Breast epithelium (tissue), 4 donors: ENCODE data around the gene SPOCK1. TPM values are rescaled to one million over a fixed set of nuclear protein-coding genes. Genes with fewer than 3 reads are reported as not detected.

ENCODE experiments used
- DNase-seq, 2 donors: peaks; one replicate each; pipeline ENCODE4 v3.0.0-alpha.2; 2019; ENCODE audit warnings: low spot score in 2 of 2
- H3K27ac ChIP-seq, 2 donors: fragments of 200-600 bp; sonication (generic) in 1 of 2; one replicate each; pipeline ENCODE4 v1.5.1; 2016 to 2019; ENCODE audit warnings: mild to moderate bottlenecking in 1 of 2
- H3K27me3 ChIP-seq, 2 donors: fragments of 200-600 bp; sonication (generic) in 1 of 2; one replicate each; pipeline versions ENCODE4 v1.5.1 to v1.6.0; 2017 to 2019; ENCODE audit warnings: control low read depth in 1 of 2, mild to moderate bottlenecking in 1 of 2
- H3K36me3 ChIP-seq: fragments of 200-600 bp; one replicate; pipeline ENCODE4 v1.5.1; 2019
- H3K4me1 ChIP-seq, 2 donors: fragments of 200-600 bp; sonication (generic); one replicate each; pipeline ENCODE4 v1.5.1; 2016 to 2019; ENCODE audit warnings: control low read depth in 1 of 2
- H3K4me3 ChIP-seq, 3 donors: fragments of 200-600 bp; sonication (generic); 1 replicate in 2 of 3; 2 replicates in 1 of 3; pipeline ENCODE4 v1.5.1; 2016 to 2019; ENCODE audit warnings: mild to moderate bottlenecking in 3 of 3, moderate library complexity in 2 of 3
- H3K9me3 ChIP-seq, 2 donors: fragments of 200-600 bp; sonication (generic) in 1 of 2; one replicate each; pipeline ENCODE4 v1.5.1; 2016 to 2019; ENCODE audit warnings: control low read depth in 1 of 2
- POLR2A ChIP-seq: fragments of 450-650 bp; IDR thresholded peaks from one replicate; pipeline ENCODE4 v1.6.1; 2016; ENCODE audit warnings: antibody characterized with exemption, mild to moderate bottlenecking, moderate library complexity
- POLR2AphosphoS5 ChIP-seq, 3 donors: sonication (generic); formaldehyde crosslinking; IDR thresholded peaks; one replicate each; pipeline ENCODE4 v1.6.1; 2017; ENCODE audit warnings: antibody characterized with exemption in 3 of 3
- intact Hi-C: fragments of 100-400 bp; cut with DNase I; formaldehyde crosslinking; loops from one replicate; pipeline ENCODE4 v1.15.1; 2023; ENCODE audit warnings: low total_unique reads
- total RNA-seq, 3 donors: library from RNA; depleted of rRNA; stranded (reverse); fragments of >200 nt; gene quantifications; one replicate each; pipeline ENCODE4 v1.1.0, GENCODE V29; 2016
- TF ChIP-seq, protein P1 (sequence below), 3 donors: fragments of 450-650 bp; IDR thresholded peaks; one replicate each; pipeline ENCODE4 v1.5.1; 2016 to 2017; ENCODE audit warnings: antibody characterized with exemption in 3 of 3, mild to moderate bottlenecking in 3 of 3, moderate library complexity in 3 of 3

Gene SPOCK1
- total RNA-seq, 3 donors from 2014 or later: 14.5 to 52.0 (median 24.3) TPM

DNA sequence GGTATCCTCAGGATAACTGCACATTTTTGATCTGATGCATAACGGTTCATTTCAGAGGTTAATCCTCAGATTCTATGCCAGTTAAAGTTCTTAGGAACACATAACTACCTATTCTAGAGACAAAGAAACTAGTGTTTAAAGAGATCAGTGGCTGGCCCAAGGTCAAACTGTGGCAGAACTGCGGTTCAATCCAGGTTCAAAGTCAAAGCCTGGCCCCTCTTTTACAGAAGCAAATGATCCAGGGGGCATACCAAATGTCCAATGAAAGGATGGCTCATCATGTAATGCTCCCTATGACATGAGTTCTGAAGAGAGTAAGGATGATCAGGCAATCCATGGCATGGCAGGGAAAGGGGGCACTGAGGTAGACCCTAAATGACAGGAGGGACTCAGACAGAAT lies 283.3 kb downstream of the SPOCK1 start:
- no peak for DNase-seq
- no peaks in the 10 kb centered on the region for H3K36me3 ChIP-seq
- intact Hi-C loops: no loop called here
- H3K27me3 ChIP-seq: no peaks in the 10 kb centered on the region
- H3K4me1 ChIP-seq: no peaks in the 10 kb centered on the region
- H3K9me3 ChIP-seq: no peaks in the 10 kb centered on the region
- TF ChIP-seq, protein P1, sequence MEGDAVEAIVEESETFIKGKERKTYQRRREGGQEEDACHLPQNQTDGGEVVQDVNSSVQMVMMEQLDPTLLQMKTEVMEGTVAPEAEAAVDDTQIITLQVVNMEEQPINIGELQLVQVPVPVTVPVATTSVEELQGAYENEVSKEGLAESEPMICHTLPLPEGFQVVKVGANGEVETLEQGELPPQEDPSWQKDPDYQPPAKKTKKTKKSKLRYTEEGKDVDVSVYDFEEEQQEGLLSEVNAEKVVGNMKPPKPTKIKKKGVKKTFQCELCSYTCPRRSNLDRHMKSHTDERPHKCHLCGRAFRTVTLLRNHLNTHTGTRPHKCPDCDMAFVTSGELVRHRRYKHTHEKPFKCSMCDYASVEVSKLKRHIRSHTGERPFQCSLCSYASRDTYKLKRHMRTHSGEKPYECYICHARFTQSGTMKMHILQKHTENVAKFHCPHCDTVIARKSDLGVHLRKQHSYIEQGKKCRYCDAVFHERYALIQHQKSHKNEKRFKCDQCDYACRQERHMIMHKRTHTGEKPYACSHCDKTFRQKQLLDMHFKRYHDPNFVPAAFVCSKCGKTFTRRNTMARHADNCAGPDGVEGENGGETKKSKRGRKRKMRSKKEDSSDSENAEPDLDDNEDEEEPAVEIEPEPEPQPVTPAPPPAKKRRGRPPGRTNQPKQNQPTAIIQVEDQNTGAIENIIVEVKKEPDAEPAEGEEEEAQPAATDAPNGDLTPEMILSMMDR (IDR thresholded peaks at IDR 0.05): no peak
- TF ChIP-seq POLR2A: no peak
- TF ChIP-seq POLR2AphosphoS5 (IDR thresholded peaks at IDR 0.05): no peak
- no peak overlapping the region for H3K4me3 ChIP-seq
- H3K27ac ChIP-seq: no peak overlapping the region

DNA sequence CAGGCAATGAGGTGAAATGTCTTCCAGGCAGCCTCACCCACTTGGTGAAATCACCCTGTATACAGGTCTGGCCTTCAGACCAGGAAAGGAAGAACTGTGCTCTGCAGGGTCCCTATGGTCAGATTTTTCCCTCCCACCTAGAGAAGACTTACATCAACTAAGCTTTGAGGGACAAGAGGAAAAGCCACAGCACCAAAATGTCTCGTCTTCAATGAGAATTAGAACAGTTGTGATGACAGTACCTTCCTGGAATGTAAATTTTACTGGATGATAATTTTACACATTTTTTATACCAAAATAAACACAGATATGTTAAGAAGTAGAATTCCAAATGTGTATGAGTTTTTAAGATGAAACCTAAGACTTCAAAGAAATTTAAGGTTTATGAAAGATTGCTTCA lies 283.9 kb downstream of the SPOCK1 start:
- H3K27me3 ChIP-seq: no peaks in the 10 kb centered on the region
- H3K4me3 ChIP-seq: no peak overlapping the region
- intact Hi-C loops: no loop called here

DNA sequence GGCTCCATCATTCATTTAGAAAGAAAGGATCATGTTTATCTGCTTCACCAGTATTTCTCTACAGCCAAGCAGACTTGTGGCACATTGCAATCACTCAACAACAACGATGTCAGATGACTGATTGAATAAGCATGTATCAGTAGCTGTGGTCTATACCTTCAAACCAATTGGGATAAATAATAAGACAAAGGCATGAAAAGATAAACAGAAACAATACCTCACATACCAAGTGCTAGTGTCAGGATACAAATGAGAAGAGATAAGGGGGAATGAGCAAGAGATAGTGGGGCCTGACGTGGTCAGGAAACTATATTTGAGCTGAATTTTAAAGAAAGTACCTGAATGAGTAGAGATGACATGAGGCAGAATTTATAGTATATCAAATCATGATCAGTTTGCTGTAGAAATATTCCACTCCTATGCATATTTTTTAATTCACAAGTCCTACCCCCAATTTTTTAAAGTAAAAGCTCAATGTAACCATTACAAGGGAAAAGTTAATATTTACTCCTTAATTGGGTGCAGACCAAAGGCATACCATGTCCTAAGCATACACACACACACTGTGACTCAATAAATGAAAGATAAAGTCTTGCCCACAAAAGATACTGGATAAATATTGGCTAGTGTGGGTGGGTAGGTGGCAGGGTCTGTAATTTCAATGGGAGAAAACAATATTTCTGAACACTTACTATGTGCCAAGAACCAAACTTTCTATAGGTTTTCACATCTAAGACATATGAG lies 284.5 kb downstream of the SPOCK1 start:
- intact Hi-C loops: no loop called here
- Histone ChIP-seq H3K27ac (no peak overlapping the region), H3K4me1 (no peaks in the 10 kb centered on the region), H3K4me3 (no peak overlapping the region), H3K27me3 (no peaks in the 10 kb centered on the region), H3K9me3 (no peaks in the 10 kb centered on the region), H3K36me3 (no peaks in the 10 kb centered on the region)
- no peak for DNase-seq
- no peak for TF ChIP-seq POLR2AphosphoS5 (IDR thresholded peaks at IDR 0.05)
- TF ChIP-seq, protein P1 (IDR thresholded peaks at IDR 0.05): no peak
- TF ChIP-seq POLR2A: no peak

More for the DNA sequence above, 283.9 kb downstream of the SPOCK1 start:
- Histone ChIP-seq H3K27ac (no peak overlapping the region), H3K9me3 (no peaks in the 10 kb centered on the region), H3K36me3 (no peaks in the 10 kb centered on the region), H3K4me1 (no peaks in the 10 kb centered on the region)
- no peak for TF ChIP-seq POLR2A
- TF ChIP-seq, protein P1 (IDR thresholded peaks at IDR 0.05): no peak
- no peak for TF ChIP-seq POLR2AphosphoS5 (IDR thresholded peaks at IDR 0.05)
- no peak for DNase-seq

DNA sequence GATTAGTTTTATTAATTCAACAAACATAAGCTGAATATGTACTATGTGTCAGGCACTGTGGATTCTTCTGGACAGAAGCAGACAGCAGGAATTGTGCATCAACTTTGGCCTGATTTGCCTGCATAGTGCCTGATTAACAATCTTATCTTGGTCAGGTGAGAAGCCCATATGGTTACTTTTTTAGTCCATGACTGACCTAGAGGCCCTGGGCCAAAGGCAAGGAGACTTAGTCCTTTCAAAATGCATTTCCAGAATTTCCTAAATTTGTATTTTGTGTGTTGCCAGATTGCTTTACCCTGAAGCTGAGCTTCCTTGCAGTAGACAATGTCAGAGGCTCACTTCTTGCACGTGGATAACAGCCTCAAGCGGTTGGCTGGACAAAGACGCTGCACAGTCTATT lies 286.7 kb downstream of the SPOCK1 start:
- H3K9me3 ChIP-seq: no peaks in the 10 kb centered on the region
- H3K36me3 ChIP-seq: no peaks in the 10 kb centered on the region
- no peaks in the 10 kb centered on the region for H3K4me1 ChIP-seq
- DNase-seq: no peak
- no peak for TF ChIP-seq POLR2A
- no peak for TF ChIP-seq POLR2AphosphoS5 (IDR thresholded peaks at IDR 0.05)
- TF ChIP-seq, protein P1 (IDR thresholded peaks at IDR 0.05): no peak
- intact Hi-C loops: no loop called here
- H3K27ac ChIP-seq: no peak overlapping the region
- H3K27me3 ChIP-seq: no peaks in the 10 kb centered on the region
- no peak overlapping the region for H3K4me3 ChIP-seq

DNA sequence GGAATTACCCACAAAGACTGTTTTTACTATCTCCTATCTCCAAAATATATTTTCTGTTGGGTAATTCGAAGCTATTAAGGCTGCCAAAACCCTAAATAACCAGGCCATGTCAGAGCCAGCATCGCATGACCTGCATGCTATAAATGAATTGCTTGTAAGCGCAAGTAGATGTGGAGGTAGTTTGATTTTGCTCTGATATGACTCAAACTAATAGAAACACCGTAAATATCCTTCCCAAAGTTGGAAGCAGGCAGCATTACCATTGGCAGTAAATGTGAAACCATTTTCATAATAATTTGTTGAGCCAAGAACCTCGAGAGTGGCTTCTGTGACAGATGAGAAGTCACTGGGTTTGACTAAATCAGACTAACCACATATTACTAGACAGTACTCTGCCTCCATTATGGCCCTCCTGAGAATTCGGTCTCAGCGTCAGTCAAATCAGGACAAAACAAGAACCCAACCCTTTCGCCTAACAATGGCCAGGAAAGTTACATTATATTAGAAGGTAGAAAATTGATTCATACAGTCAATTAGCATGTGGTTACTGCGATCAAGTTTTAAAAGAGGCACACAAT lies 289.8 kb downstream of the SPOCK1 start:
- Histone ChIP-seq H3K27ac (no peak overlapping the region), H3K4me3 (no peak overlapping the region), H3K4me1 (no peaks in the 10 kb centered on the region), H3K9me3 (no peaks in the 10 kb centered on the region), H3K36me3 (no peaks in the 10 kb centered on the region), H3K27me3 (no peaks in the 10 kb centered on the region)
- intact Hi-C loops: no loop called here
- DNase-seq: no peak
- no peak for TF ChIP-seq POLR2A
- TF ChIP-seq, protein P1 (IDR thresholded peaks at IDR 0.05): no peak
- no peak for TF ChIP-seq POLR2AphosphoS5 (IDR thresholded peaks at IDR 0.05)
